GM13976 (cell line): ENCODE measurements around the gene PPP1R3E.

Source experiments
- DNase-seq: peaks from one replicate; pipeline ENCODE4 v3.0.0; 2012; ENCODE audit warnings: low spot score
- CTCF ChIP-seq: IDR thresholded peaks from 2 replicates; pipeline ENCODE4 v1.5.1; 2012; ENCODE audit warnings: borderline replicate concordance, mild to moderate bottlenecking; ENCODE audit not compliant: insufficient read depth; ENCODE audit errors: extremely low read depth, missing control alignments, control extremely low read depth
- in situ Hi-C: fragments of 300-500 bp; cut with MboI; formaldehyde crosslinking; loops from one replicate; pipeline ENCODE4 v1.12.0; 2022; ENCODE audit warnings: low sequenced_read_pairs, mixed read lengths, inconsistent platforms; ENCODE audit not compliant: unreplicated experiment

PPP1R3E gene

GRCh38 chr14:23296012-23296777 lies 6.5 kb downstream of the PPP1R3E start:
- TF ChIP-seq CTCF = no peak
- DNase-seq = no peak
- in situ Hi-C loops = loop anchor here (10.0 kb wide), 1 partner anchor 171 kb away; no protein-coding TSS in a partner anchor

- TF ChIP-seq CTCF = peak; percentile 65
- peak; percentile 45 for DNase-seq
- in situ Hi-C loops = loop anchor here (10.0 kb wide), 1 partner anchor 170 kb away; no protein-coding TSS in a partner anchor
Measured at GRCh38 chr14:23294734-23295561, 7.7 kb downstream of the PPP1R3E start.

- TF ChIP-seq CTCF = no peak
- DNase-seq = no peak
- in situ Hi-C loops = no loop called here
Measured at GRCh38 chr14:23286902-23287479, 15.7 kb downstream of the PPP1R3E start.

GRCh38 chr14:23286020-23286901 lies 16.4 kb downstream of the PPP1R3E start, which contains the start of gene HOMEZ:
Gene HOMEZ, minus strand, starts transcription at chr14:23286132. Its CDS starts 180 bp downstream, at chr14:23285952.
- in situ Hi-C loops = no loop called here
- DNase-seq = peak; percentile 97
- no peak for TF ChIP-seq CTCF

- DNase-seq = no peak
- TF ChIP-seq CTCF = no peak
Measured at GRCh38 chr14:23285530-23286019, 17.1 kb downstream of the PPP1R3E start.

More at GRCh38 chr14:23285530-23286019, 17.1 kb downstream of the PPP1R3E start:
- in situ Hi-C loops = no loop called here
